PC-3 (cell line): ENCODE data around the gene NPAS1.

ENCODE experiments used
- EZH2 ChIP-seq: fragments of 300-600 bp; sonication (generic); IDR thresholded peaks from one replicate; pipeline ENCODE4 v1.6.1; 2017; ENCODE audit warnings: antibody characterized with exemption, mild to moderate bottlenecking, low read length; ENCODE audit not compliant: unreplicated experiment
- EZH2phosphoT487 ChIP-seq: fragments of 300-600 bp; sonication (generic); IDR thresholded peaks from 2 replicates; pipeline ENCODE4 v1.6.1; 2018; ENCODE audit warnings: mild to moderate bottlenecking, antibody characterized with exemption, low read length, borderline replicate concordance
- TF ChIP-seq, protein P1 (sequence below): fragments of 300-600 bp; sonication (generic); conservative IDR thresholded peaks from 2 replicates; pipeline ENCODE4 v1.5.1; 2017; ENCODE audit warnings: antibody characterized with exemption, low read depth, mild to moderate bottlenecking, low read length

DNA sequence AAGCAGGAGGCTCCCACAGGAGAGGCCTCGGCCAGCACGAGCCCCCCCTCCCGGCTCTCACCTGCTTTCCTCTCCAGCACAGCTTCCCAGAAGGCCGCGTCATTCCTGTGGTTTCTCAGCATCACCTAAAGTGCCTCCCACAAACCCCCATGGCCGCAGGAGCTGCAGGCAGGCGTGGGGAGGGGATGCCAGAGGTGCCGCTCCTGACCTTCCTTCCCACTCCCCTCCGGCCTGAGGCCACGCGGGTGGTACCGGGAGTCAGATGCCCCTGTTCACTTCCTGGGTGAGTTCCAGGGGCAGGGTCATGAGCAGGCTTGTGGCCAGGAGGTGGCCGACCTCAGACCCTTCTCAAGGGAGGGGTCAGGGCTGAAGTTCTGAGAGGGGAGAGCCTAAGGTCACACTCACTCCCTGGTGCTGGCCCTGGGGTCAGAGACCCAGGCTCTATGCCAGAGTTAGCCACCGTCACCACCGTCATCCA lies 14.4 kb upstream of the NPAS1 start:
- TF ChIP-seq, protein P1, sequence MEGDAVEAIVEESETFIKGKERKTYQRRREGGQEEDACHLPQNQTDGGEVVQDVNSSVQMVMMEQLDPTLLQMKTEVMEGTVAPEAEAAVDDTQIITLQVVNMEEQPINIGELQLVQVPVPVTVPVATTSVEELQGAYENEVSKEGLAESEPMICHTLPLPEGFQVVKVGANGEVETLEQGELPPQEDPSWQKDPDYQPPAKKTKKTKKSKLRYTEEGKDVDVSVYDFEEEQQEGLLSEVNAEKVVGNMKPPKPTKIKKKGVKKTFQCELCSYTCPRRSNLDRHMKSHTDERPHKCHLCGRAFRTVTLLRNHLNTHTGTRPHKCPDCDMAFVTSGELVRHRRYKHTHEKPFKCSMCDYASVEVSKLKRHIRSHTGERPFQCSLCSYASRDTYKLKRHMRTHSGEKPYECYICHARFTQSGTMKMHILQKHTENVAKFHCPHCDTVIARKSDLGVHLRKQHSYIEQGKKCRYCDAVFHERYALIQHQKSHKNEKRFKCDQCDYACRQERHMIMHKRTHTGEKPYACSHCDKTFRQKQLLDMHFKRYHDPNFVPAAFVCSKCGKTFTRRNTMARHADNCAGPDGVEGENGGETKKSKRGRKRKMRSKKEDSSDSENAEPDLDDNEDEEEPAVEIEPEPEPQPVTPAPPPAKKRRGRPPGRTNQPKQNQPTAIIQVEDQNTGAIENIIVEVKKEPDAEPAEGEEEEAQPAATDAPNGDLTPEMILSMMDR = no peak
- TF ChIP-seq EZH2 (no peak), EZH2phosphoT487 (no peak)
